ENCODE results near the gene DELE1. TPM values are rescaled to one million over a fixed set of nuclear protein-coding genes. Genes with fewer than 3 reads are reported as not detected.

The DELE1 gene
- total RNA-seq, 2 experiments from 2014 or later = 60.0 to 61.1 TPM

GRCh38 chr5:141914797-141915196, 8.9 kb upstream of the DELE1 start:
- peaks cover 16% of the 10 kb centered on the region for H3K4me1 Mint-ChIP-seq (ENCODE audit: low read depth)
- Histone ChIP-seq H3K9me3 (ENCODE audit: control insufficient read depth in 1 of 2, insufficient read depth in 1 of 2, low read length in 2 of 2) (no peaks in the 10 kb centered on the region), H3K4me1 (ENCODE audit: insufficient read depth, low read length) (peaks cover 11% of the 10 kb centered on the region), H3K36me3 (ENCODE audit: insufficient read depth, low read length) (no peaks in the 10 kb centered on the region), H3K27ac (ENCODE audit: low read depth in 1 of 2, low read length in 2 of 2) (no peak overlapping the region), H3K4me3 (ENCODE audit: low read length) (no peak overlapping the region), H3K27me3 (ENCODE audit: control insufficient read depth in 1 of 2, insufficient read depth in 2 of 2, low read length in 2 of 2) (peaks cover 25 to 32% of the 10 kb centered on the region in 2 experiments)
- no peak for ATAC-seq (ENCODE audit: poor library complexity)
- H3K36me3 Mint-ChIP-seq (ENCODE audit: low read depth) = no peaks in the 10 kb centered on the region
- DNase-seq = no peak
- intact Hi-C loops (cut with DNase I, micrococcal nuclease) = no loop called here
- POLR2A ChIA-PET = interaction anchor here (1.2 to 2.1 kb wide), 3 partner anchors 8 to 54 kb away, joined by 3 to 20 read pairs (median 5); partner anchors contain the start of genes DELE1 and RNF14
- peaks cover 34% of the 10 kb centered on the region for H3K27me3 Mint-ChIP-seq
- CTCF ChIA-PET = interaction anchor here (1.0 to 2.5 kb wide), 5 partner anchors 35 to 250 kb away, joined by 3 to 6 read pairs (median 3); no protein-coding TSS in a partner anchor
- H3K27ac Mint-ChIP-seq = no peak overlapping the region
- H3K4me3 Mint-ChIP-seq = peak overlapping the region; percentile 69
- H3K9me3 Mint-ChIP-seq = no peaks in the 10 kb centered on the region
- TF ChIP-seq CTCF (IDR thresholded peaks at IDR 0.05) = no peak

DNA sequence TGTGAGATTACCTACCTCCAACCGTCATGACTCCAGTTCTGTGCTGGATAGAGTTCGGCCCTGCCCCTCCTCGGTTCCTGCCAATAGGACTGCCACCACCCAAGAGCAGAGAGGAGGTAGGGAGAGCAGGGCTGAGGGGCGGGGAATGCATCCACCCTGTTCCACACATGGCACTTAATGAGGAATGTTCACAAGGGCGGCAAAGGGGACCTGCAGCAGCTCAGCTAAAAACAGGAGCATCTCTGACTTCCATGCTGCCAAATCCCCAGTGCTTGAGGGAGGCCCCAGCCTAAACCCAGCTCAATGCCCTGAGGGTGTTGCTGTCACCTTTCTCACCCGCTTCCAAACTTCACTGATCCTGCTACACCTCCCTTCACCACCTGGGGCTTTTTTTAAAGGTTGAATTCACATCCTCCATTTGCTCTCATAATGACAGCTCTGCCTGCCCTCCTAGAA, 7.8 kb upstream of the DELE1 start:
- Histone ChIP-seq H3K27ac (ENCODE audit: low read depth in 1 of 2, low read length in 2 of 2) (no peak overlapping the region), H3K4me1 (ENCODE audit: insufficient read depth, low read length) (peaks cover 11% of the 10 kb centered on the region), H3K9me3 (ENCODE audit: control insufficient read depth in 1 of 2, insufficient read depth in 1 of 2, low read length in 2 of 2) (no peaks in the 10 kb centered on the region), H3K4me3 (ENCODE audit: low read length) (no peak overlapping the region), H3K27me3 (ENCODE audit: control insufficient read depth in 1 of 2, insufficient read depth in 2 of 2, low read length in 2 of 2) (peaks cover 25 to 32% of the 10 kb centered on the region in 2 experiments), H3K36me3 (ENCODE audit: insufficient read depth, low read length) (no peaks in the 10 kb centered on the region)
- no peak for TF ChIP-seq CTCF (IDR thresholded peaks at IDR 0.05)
- Mint-ChIP-seq H3K36me3 (ENCODE audit: low read depth) (no peaks in the 10 kb centered on the region), H3K27ac (no peak overlapping the region), H3K4me3 (no peak overlapping the region), H3K4me1 (ENCODE audit: low read depth) (peaks cover 16% of the 10 kb centered on the region), H3K9me3 (no peaks in the 10 kb centered on the region), H3K27me3 (peaks cover 34% of the 10 kb centered on the region)
- DNase-seq (no peak), ATAC-seq (ENCODE audit: poor library complexity) (no peak)
- ChIA-PET CTCF (interaction anchor here (0.8 to 1.0 kb wide), 3 partner anchors 37 to 251 kb away, joined by 3 to 4 read pairs (median 4); no protein-coding TSS in a partner anchor), POLR2A (interaction anchor here (1.4 kb wide), 1 partner anchor 45 kb away, joined by 5 read pairs; no protein-coding TSS in a partner anchor)
- intact Hi-C loops (cut with DNase I, micrococcal nuclease) = no loop called here

GRCh38 chr5:141916522-141916921, 7.1 kb upstream of the DELE1 start:
- Mint-ChIP-seq H3K4me1 (ENCODE audit: low read depth) (peaks cover 20% of the 10 kb centered on the region), H3K9me3 (no peaks in the 10 kb centered on the region), H3K36me3 (ENCODE audit: low read depth) (no peaks in the 10 kb centered on the region), H3K27me3 (peaks cover 34% of the 10 kb centered on the region), H3K27ac (no peak overlapping the region), H3K4me3 (no peak overlapping the region)
- DNase-seq (no peak), ATAC-seq (ENCODE audit: poor library complexity) (no peak)
- CTCF ChIA-PET = interaction anchor here (0.9 to 1.4 kb wide), 2 partner anchors 37 to 324 kb away, joined by 3 to 4 read pairs; no protein-coding TSS in a partner anchor
- intact Hi-C loops (cut with DNase I, micrococcal nuclease) = no loop called here
- peaks cover 11% of the 10 kb centered on the region for H3K4me1 ChIP-seq (ENCODE audit: insufficient read depth, low read length)
- H3K9me3 ChIP-seq (ENCODE audit: control insufficient read depth in 1 of 2, insufficient read depth in 1 of 2, low read length in 2 of 2) = no peaks in the 10 kb centered on the region
- TF ChIP-seq CTCF (IDR thresholded peaks at IDR 0.05) = no peak
- POLR2A ChIA-PET = interaction anchor here (1.1 kb wide), 1 partner anchor 11 kb away, joined by 3 read pairs; no protein-coding TSS in a partner anchor
- no peak overlapping the region for H3K27ac ChIP-seq (ENCODE audit: low read depth in 1 of 2, low read length in 2 of 2)
- peaks cover 24 to 32% of the 10 kb centered on the region in 2 experiments for H3K27me3 ChIP-seq (ENCODE audit: control insufficient read depth in 1 of 2, insufficient read depth in 2 of 2, low read length in 2 of 2)
- no peak overlapping the region for H3K4me3 ChIP-seq (ENCODE audit: low read length)
- H3K36me3 ChIP-seq (ENCODE audit: insufficient read depth, low read length) = no peaks in the 10 kb centered on the region

Measured in CD4-positive, alpha-beta T cell (primary cell).